Calu3 (cell line): ENCODE measurements around the gene WDR74. TPM values are rescaled to one million over a fixed set of nuclear protein-coding genes. Genes with fewer than 3 reads are reported as not detected.

Experiments
- BruUV-seq: library from RNA; stranded (reverse); fragments of 400-500 nt; replicated peaks from 2 replicates; lab custom pipeline; 2021; lab: Mats Ljungman, UMichigan
- CTCF ChIA-PET: fragments of 300-600 bp; sonication (Branson Sonifier 250); formaldehyde crosslinking; loops from one replicate; lab custom pipeline; 2022; ENCODE audit warnings: antibody characterized with exemption; lab: Charles Lee
- DNase-seq: peaks from one replicate; pipeline ENCODE4 v3.0.0; 2022
- H3K27ac Mint-ChIP-seq: one replicate; pipeline ENCODE4 v1.8.0; 2022; ENCODE audit warnings: mixed read lengths; ENCODE audit not compliant: unreplicated experiment
- H3K27me3 Mint-ChIP-seq: one replicate; pipeline ENCODE4 v1.8.0; 2022; ENCODE audit warnings: mixed read lengths; ENCODE audit not compliant: unreplicated experiment
- H3K36me3 Mint-ChIP-seq: one replicate; pipeline ENCODE4 v1.8.0; 2022; ENCODE audit warnings: mild to moderate bottlenecking, moderate library complexity, mixed read lengths; ENCODE audit not compliant: insufficient read depth, unreplicated experiment
- H3K4me1 Mint-ChIP-seq: one replicate; pipeline ENCODE4 v1.8.0; 2022; ENCODE audit warnings: mild to moderate bottlenecking, low read depth, mixed read lengths; ENCODE audit not compliant: unreplicated experiment
- H3K4me3 Mint-ChIP-seq: one replicate; pipeline ENCODE4 v1.8.0; 2022; ENCODE audit warnings: mild to moderate bottlenecking, low read depth, moderate library complexity, mixed read lengths; ENCODE audit not compliant: unreplicated experiment
- H3K9me3 Mint-ChIP-seq: one replicate; pipeline ENCODE4 v1.8.0; 2022; ENCODE audit warnings: low read depth, mixed read lengths; ENCODE audit not compliant: unreplicated experiment
- CTCF ChIP-seq: fragments of 200-600 bp; IDR thresholded peaks from one replicate; pipeline ENCODE4 v1.8.0; 2022; ENCODE audit warnings: antibody characterized with exemption; ENCODE audit not compliant: unreplicated experiment
- intact Hi-C: fragments of 100-400 bp; cut with micrococcal nuclease; formaldehyde crosslinking; loops from one replicate; pipeline ENCODE4 v1.10.0; 2022; ENCODE audit not compliant: unreplicated experiment
- microRNA-seq: library from miRNA; unstranded; fragments of <30 nt; microRNA quantifications from one replicate; pipeline ENCODE4 v1.2.0, GENCODE V29; 2022
- total RNA-seq: library from RNA; stranded (reverse); gene quantifications from 2 replicates; pipeline ENCODE4 v1.2.3, GENCODE V29; 2022

The WDR74 gene
- total RNA-seq, 1 experiment from 2014 or later = 87.7 TPM

GRCh38 chr11:62788991-62789390 is 50.4 kb downstream of the WDR74 start:
- Mint-ChIP-seq H3K4me1 (peaks cover 24% of the 10 kb centered on the region), H3K27me3 (no peaks in the 10 kb centered on the region), H3K36me3 (peaks cover 76% of the 10 kb centered on the region), H3K4me3 (peak overlapping the region; percentile 96), H3K27ac (peak overlapping the region; percentile 77), H3K9me3 (no peaks in the 10 kb centered on the region)
- no peak for DNase-seq
- intact Hi-C loops = loop anchor here (5.0 kb wide), 1 partner anchor 88 kb away; no protein-coding TSS in a partner anchor
- CTCF ChIA-PET = no interaction called here
- TF ChIP-seq CTCF = no peak
- BruUV-seq = no TSS peak

GRCh38 chr11:62787005-62787759 is 52.2 kb downstream of the WDR74 start, which contains the start of gene TMEM179B:
TSS of gene TMEM179B (plus strand) at chr11:62787402. CDS start at chr11:62787432, 30 bp downstream.
- H3K4me3 Mint-ChIP-seq = peak within 1 kb of the TSS; percentile 96
- no peaks in the 10 kb centered on the region for H3K27me3 Mint-ChIP-seq
- peaks cover 63% of the 10 kb centered on the region for H3K36me3 Mint-ChIP-seq
- CTCF ChIA-PET = interaction anchor here (0.5 to 3.1 kb wide), 21 partner anchors 11 to 166 kb away, joined by 3 to 16 read pairs (median 4); partner anchors contain the start of genes B3GAT3, HNRNPUL2, POLR2G and SLC3A2
- DNase-seq = peak; percentile 98
- intact Hi-C loops = loop anchor here (5.0 kb wide), 1 partner anchor 90 kb away; no protein-coding TSS in a partner anchor
- TF ChIP-seq CTCF = peak; percentile 23
- no TSS peak for BruUV-seq
- peaks cover 24% of the 10 kb centered on the region for H3K4me1 Mint-ChIP-seq
- no peaks in the 10 kb centered on the region for H3K9me3 Mint-ChIP-seq
- H3K27ac Mint-ChIP-seq = peak within 1 kb of the TSS; percentile 93

- H3K36me3 Mint-ChIP-seq = peaks cover 56% of the 10 kb centered on the region
- CTCF ChIA-PET = interaction anchor here (0.5 to 3.1 kb wide), 18 partner anchors 10 to 165 kb away, joined by 3 to 16 read pairs (median 3); partner anchors contain the start of genes B3GAT3, HNRNPUL2, POLR2G and SLC3A2
- TSS peak; percentile 14 for BruUV-seq
Observed at GRCh38 chr11:62786318-62787004, 52.9 kb downstream of the WDR74 start.

More at GRCh38 chr11:62786318-62787004, 52.9 kb downstream of the WDR74 start:
- Mint-ChIP-seq H3K9me3 (no peaks in the 10 kb centered on the region), H3K4me3 (peak overlapping the region; percentile 96), H3K27me3 (no peaks in the 10 kb centered on the region), H3K4me1 (peaks cover 24% of the 10 kb centered on the region), H3K27ac (peak overlapping the region; percentile 93)
- intact Hi-C loops = loop anchor here (1.0 to 5.0 kb wide), 2 partner anchors 76 to 91 kb away; no protein-coding TSS in a partner anchor
- DNase-seq = peak; percentile 93
- TF ChIP-seq CTCF = peak; percentile 95

Small RNA genes within 50 kb of the gene (microRNA-seq; reads per million reads assigned to microRNA genes)
- gene MIR6514 = 1.1 reads per million
- not detected for gene MIR6748

Other genes starting within 250 kb of the WDR74 start
- gene TUT1, start 248.1 kb downstream of the WDR74 start, total RNA-seq = 21.9 and 26.3 TPM in 2 replicates
- 90.4 and 97.2 TPM in 2 replicates for gene MTA2, start 237.7 kb downstream of the WDR74 start, total RNA-seq
- 43.3 and 51.4 TPM in 2 replicates for gene EML3, start 226.8 kb downstream of the WDR74 start, total RNA-seq
- 1.6 and 2.6 TPM in 2 replicates for gene ROM1, start 226.3 kb downstream of the WDR74 start, total RNA-seq
- gene B3GAT3, start 217.6 kb downstream of the WDR74 start, total RNA-seq = 31.5 and 32.7 TPM in 2 replicates
- 356 and 377 TPM in 2 replicates for gene GANAB, start 193.0 kb downstream of the WDR74 start, total RNA-seq
- 21.4 and 26.0 TPM in 2 replicates for gene INTS5, start 186.3 kb downstream of the WDR74 start, total RNA-seq
- gene C11orf98, start 174.4 kb downstream of the WDR74 start, total RNA-seq = 61.7 and 67.4 TPM in 2 replicates
- 17.7 and 23.1 TPM in 2 replicates for gene CSKMT, start 174.3 kb downstream of the WDR74 start, total RNA-seq
- 10.4 and 11.4 TPM in 2 replicates for gene UQCC3, start 167.9 kb downstream of the WDR74 start, total RNA-seq
- 16.4 and 21.3 TPM in 2 replicates for gene LBHD1, start 167.3 kb downstream of the WDR74 start, total RNA-seq
- gene UBXN1, start 160.5 kb downstream of the WDR74 start, total RNA-seq = 91.9 and 98.7 TPM in 2 replicates
- 0.71 and 1.5 TPM in 2 replicates for gene LRRN4CL, start 150.1 kb downstream of the WDR74 start, total RNA-seq
- gene BSCL2, start 132.2 kb downstream of the WDR74 start, total RNA-seq = 71.5 and 88.0 TPM in 2 replicates
- gene GNG3, start 131.9 kb downstream of the WDR74 start, total RNA-seq = not detected in 2 replicates
- 52.6 and 52.7 TPM in 2 replicates for gene HNRNPUL2, start 112.1 kb downstream of the WDR74 start, total RNA-seq
- gene TTC9C, start 111.1 kb downstream of the WDR74 start, total RNA-seq = 35.5 and 36.7 TPM in 2 replicates
- gene ZBTB3, start 85.4 kb downstream of the WDR74 start, total RNA-seq = 9.7 and 10.6 TPM in 2 replicates
- gene POLR2G, start 78.0 kb downstream of the WDR74 start, total RNA-seq = 83.4 and 86.9 TPM in 2 replicates
- gene TAF6L, start 68.2 kb downstream of the WDR74 start, total RNA-seq = 26.0 and 28.9 TPM in 2 replicates
- gene TMEM179B, start 52.2 kb downstream of the WDR74 start, total RNA-seq = 65.6 and 72.3 TPM in 2 replicates
- 19.4 and 20.5 TPM in 2 replicates for gene TMEM223, start 47.6 kb downstream of the WDR74 start, total RNA-seq
- 48.0 and 51.6 TPM in 2 replicates for gene NXF1, start 34.1 kb downstream of the WDR74 start, total RNA-seq
- 38.3 and 39.2 TPM in 2 replicates for gene STX5, start 7.5 kb downstream of the WDR74 start, total RNA-seq
- gene TEX54, start 6.7 kb downstream of the WDR74 start, total RNA-seq = not detected in 2 replicates
- 410 and 444 TPM in 2 replicates for gene SLC3A2, start 41.3 kb upstream of the WDR74 start, total RNA-seq
- gene CHRM1, start 81.8 kb upstream of the WDR74 start, total RNA-seq = not detected in 2 replicates
- gene SLC22A6, start 145.4 kb upstream of the WDR74 start, total RNA-seq = not detected in 2 replicates
- not detected in 2 replicates for gene SLC22A8, start 176.3 kb upstream of the WDR74 start, total RNA-seq